DOHH2 (cell line): Measurements from ENCODE around the gene MYLIP.

Experiments used
- EZH2phosphoT487 ChIP-seq: fragments of 200-600 bp; sonication (generic); IDR thresholded peaks from 2 replicates; pipeline ENCODE4 v1.6.1; 2017; ENCODE audit warnings: borderline replicate concordance, mild to moderate bottlenecking, antibody characterized with exemption, low read length, moderate library complexity, mixed read lengths
- TF ChIP-seq, protein P1 (sequence below): fragments of 200-600 bp; sonication (generic); IDR thresholded peaks from one replicate; pipeline ENCODE4 v1.5.1; 2014; ENCODE audit warnings: antibody characterized with exemption, mild to moderate bottlenecking, low read depth, low read length; ENCODE audit not compliant: poor library complexity, severe bottlenecking

DNA sequence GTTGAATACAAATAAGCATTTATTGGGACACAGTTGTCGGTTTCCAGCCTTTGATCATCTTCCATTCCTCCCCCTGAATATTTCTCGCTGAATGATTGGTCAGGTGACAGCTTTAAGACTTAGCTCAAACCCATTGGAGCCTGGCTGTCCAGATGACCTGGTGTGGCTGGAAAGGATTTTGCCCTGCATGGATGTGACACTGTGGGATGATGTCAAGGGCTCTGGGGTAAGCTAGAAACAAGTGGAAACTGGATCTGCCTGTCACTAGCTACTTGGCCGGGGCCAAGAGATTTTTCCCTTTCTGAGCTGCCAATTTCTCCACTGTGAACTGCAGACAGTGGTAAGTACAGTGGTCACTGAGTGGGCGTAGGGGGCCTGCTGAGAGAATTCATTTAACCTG is 41.9 kb upstream of the MYLIP start:
- TF ChIP-seq, protein P1, sequence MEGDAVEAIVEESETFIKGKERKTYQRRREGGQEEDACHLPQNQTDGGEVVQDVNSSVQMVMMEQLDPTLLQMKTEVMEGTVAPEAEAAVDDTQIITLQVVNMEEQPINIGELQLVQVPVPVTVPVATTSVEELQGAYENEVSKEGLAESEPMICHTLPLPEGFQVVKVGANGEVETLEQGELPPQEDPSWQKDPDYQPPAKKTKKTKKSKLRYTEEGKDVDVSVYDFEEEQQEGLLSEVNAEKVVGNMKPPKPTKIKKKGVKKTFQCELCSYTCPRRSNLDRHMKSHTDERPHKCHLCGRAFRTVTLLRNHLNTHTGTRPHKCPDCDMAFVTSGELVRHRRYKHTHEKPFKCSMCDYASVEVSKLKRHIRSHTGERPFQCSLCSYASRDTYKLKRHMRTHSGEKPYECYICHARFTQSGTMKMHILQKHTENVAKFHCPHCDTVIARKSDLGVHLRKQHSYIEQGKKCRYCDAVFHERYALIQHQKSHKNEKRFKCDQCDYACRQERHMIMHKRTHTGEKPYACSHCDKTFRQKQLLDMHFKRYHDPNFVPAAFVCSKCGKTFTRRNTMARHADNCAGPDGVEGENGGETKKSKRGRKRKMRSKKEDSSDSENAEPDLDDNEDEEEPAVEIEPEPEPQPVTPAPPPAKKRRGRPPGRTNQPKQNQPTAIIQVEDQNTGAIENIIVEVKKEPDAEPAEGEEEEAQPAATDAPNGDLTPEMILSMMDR: no peak
- TF ChIP-seq EZH2phosphoT487: no peak
